Brain microvascular endothelial cell (primary cell): ENCODE measurements around the gene ADIPOQ.
"Not testable (repeated sequence)": the region's sequence is repeated elsewhere in the genome, so short reads cannot be mapped to it uniquely, and the experiment has no call there.

ENCODE experiments used
- DNase-seq: peaks from one replicate; pipeline ENCODE4 v3.0.0-alpha.2; 2020
- H3K27ac ChIP-seq: fragments of 250-450 bp; sonication (Bioruptor Pico); 2 replicates; pipeline ENCODE4 v1.5.1; 2020; ENCODE audit warnings: mild to moderate bottlenecking, moderate library complexity
- H3K27me3 ChIP-seq: fragments of 250-450 bp; sonication (Bioruptor Pico); replicated peaks from 2 replicates; pipeline ENCODE4 v1.5.1; 2020; ENCODE audit warnings: mild to moderate bottlenecking
- H3K36me3 ChIP-seq: fragments of 250-450 bp; sonication (Bioruptor Pico); replicated peaks from 2 replicates; pipeline ENCODE4 v1.5.1; 2020; ENCODE audit warnings: mild to moderate bottlenecking
- H3K4me3 ChIP-seq: 2 replicates; pipeline ENCODE4 v1.5.1; 2011; ENCODE audit warnings: low read depth, mild to moderate bottlenecking, control low read depth, low read length, moderate library complexity
- CTCF ChIP-seq: IDR thresholded peaks from 2 replicates; pipeline ENCODE4 v1.5.1; 2011; ENCODE audit warnings: low read depth, mild to moderate bottlenecking, moderate library complexity, low read length, control low read depth, inconsistent platforms; ENCODE audit errors: missing control alignments
- in situ Hi-C: cut with HindIII; loops from 2 replicates; pipeline ENCODE4 v1.10.0; 2017; ENCODE audit warnings: low sequenced_read_pairs, low pct_ligation_motif_present

The ADIPOQ gene

DNA sequence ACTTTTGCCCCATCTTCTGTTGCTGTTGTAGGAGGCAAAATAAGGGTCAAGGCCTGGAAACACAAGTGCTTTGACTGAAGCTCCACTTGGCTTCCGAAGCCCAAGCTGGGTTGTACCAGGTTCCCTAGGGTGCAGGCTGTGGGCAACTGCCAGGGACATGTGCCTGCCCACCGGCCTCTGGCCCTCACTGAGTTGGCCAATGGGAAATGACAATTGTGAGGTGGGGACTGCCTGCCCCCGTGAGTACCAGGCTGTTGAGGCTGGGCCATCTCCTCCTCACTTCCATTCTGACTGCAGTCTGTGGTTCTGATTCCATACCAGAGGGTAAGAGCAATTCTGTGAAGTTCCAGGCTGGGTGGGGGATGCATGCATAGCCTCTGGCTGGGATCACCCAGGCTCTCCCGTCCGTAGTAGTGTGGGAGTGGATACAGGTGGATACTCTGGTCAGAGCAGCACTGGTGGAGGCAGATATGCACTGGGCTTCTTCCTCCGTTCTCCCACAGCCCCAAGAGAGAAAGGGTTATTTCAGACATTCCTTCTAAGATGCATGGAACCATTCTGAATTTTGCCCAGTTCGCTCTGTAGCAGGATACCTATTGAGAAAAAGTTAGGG, at the start of gene ADIPOQ:
TSS of gene ADIPOQ (plus strand) at position 285 of the 613 bp plus-strand sequence. CDS start 10,349 bp downstream, outside the sequence.
- Histone ChIP-seq H3K27me3 (peaks cover 3% of the 10 kb centered on the region), H3K27ac (no peak within 1 kb of the TSS), H3K36me3 (no peaks in the 10 kb centered on the region), H3K4me3 (no peak within 1 kb of the TSS)
- TF ChIP-seq CTCF, result no peak
- in situ Hi-C loops, result no loop called here
- no peak for DNase-seq

DNA sequence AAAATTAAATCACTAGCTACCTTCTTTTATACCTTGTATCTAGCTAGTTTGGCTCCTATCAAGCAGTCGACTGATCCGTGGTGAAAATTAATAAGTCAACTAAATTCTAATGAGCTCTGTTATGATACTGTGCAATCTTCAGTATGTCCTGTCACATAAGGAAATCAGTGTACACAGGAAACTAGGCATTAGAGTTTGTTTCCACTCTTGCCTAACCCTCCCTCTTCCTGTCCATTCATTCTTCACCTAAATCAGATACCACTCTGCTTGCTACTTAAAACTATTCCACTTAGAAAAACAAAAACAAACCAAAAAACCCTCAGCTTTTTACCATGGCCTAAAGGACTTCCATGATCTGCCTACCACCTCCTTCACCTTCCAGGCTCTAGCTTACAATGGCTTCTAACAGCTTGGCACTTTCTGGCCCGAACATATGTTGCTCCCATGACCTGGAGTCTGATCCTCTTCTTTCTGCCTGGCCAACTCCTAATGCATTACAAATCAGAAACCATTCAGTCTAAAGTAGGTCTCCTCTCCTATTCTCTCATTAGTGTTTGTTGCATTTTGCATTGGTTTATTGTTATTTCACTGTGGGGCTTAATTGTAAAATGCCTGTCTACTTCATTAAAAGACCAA, 44.2 kb upstream of the ADIPOQ start:
- DNase-seq, result no peak
- Histone ChIP-seq H3K4me3 (no peak overlapping the region), H3K27me3 (no peaks in the 10 kb centered on the region), H3K27ac (no peak overlapping the region), H3K36me3 (peaks cover 9% of the 10 kb centered on the region)
- in situ Hi-C loops, result no loop called here
- TF ChIP-seq CTCF, result no peak

GRCh38 chr3:186800285-186800684, 42.2 kb upstream of the ADIPOQ start:
- H3K36me3 ChIP-seq, result peaks cover 9% of the 10 kb centered on the region
- no peak for DNase-seq
- TF ChIP-seq CTCF, result no peak
- H3K27ac ChIP-seq, result no peak overlapping the region
- in situ Hi-C loops, result loop anchor here (25.0 kb wide), 1 partner anchor 188 kb away; the partner anchor contains the start of gene AHSG
- H3K4me3 ChIP-seq, result no peak overlapping the region
- no peaks in the 10 kb centered on the region for H3K27me3 ChIP-seq

- no peak for DNase-seq
- in situ Hi-C loops, result loop anchor here (25.0 kb wide), 1 partner anchor 190 kb away; the partner anchor contains the start of gene AHSG
- Histone ChIP-seq H3K27me3 (no peaks in the 10 kb centered on the region), H3K27ac (no peak overlapping the region), H3K36me3 (peaks cover 5% of the 10 kb centered on the region), H3K4me3 (no peak overlapping the region)
- TF ChIP-seq CTCF, result no peak
These were observed 39.8 kb upstream of the ADIPOQ start for GRCh38 chr3:186802701-186803100.

- not testable (repeated sequence) for H3K36me3 ChIP-seq, H3K4me3 ChIP-seq, H3K27me3 ChIP-seq, DNase-seq, H3K27ac ChIP-seq
- in situ Hi-C loops, result loop anchor here (25.0 kb wide), 1 partner anchor 191 kb away; the partner anchor contains the start of gene AHSG
These were observed 39.1 kb upstream of the ADIPOQ start for GRCh38 chr3:186803447-186803846.

GRCh38 chr3:186806089-186807055, 36.1 kb upstream of the ADIPOQ start, which contains the start of gene RFC4:
Gene RFC4 (minus strand): TSS chr3:186806482. CDS start chr3:186804713, 1,769 bp downstream.
- TF ChIP-seq CTCF, result no peak

More at GRCh38 chr3:186806089-186807055, 36.1 kb upstream of the ADIPOQ start, which contains the start of gene RFC4:
- Histone ChIP-seq H3K4me3 (peak within 1 kb of the TSS; percentile 88), H3K27ac (peak within 1 kb of the TSS; percentile 58), H3K27me3 (no peaks in the 10 kb centered on the region), H3K36me3 (no peaks in the 10 kb centered on the region)
- peak; percentile 57 for DNase-seq
- in situ Hi-C loops, result loop anchor here (25.0 kb wide), 1 partner anchor 194 kb away; the partner anchor contains the start of gene AHSG
